Kidney (tissue), 14 donors: Measurements from ENCODE around the gene PRR19. TPM values are rescaled to one million over a fixed set of nuclear protein-coding genes. Genes with fewer than 3 reads are reported as not detected.

Experiments used
- DNase-seq, 5 donors: peaks; one replicate each; pipeline ENCODE4 v3.0.0-alpha.2; 2013 to 2020
- FAIRE-seq: peaks from 2 replicates; lab custom pipeline; 2012; peaks lifted over from hg19 to GRCh38; lab: Jason Lieb, UNC
- H3K27ac ChIP-seq, 2 donors: one replicate each; pipeline ENCODE4 v1.7.0; 2013; ENCODE audit warnings: low read depth in 2 of 2, low read length in 2 of 2, inconsistent platforms in 1 of 2
- H3K27me3 ChIP-seq: one replicate; pipeline ENCODE4 v1.7.1; 2013; ENCODE audit warnings: low read length, inconsistent platforms; ENCODE audit not compliant: control insufficient read depth, insufficient read depth
- H3K36me3 ChIP-seq, 3 donors: one replicate each; pipeline versions ENCODE4 v1.7.0 to v1.7.1; 2013; ENCODE audit warnings: low read length in 3 of 3, control low read depth in 1 of 3, inconsistent platforms in 1 of 3; ENCODE audit not compliant: insufficient read depth in 3 of 3, control insufficient read depth in 2 of 3
- H3K4me1 ChIP-seq, 3 donors: one replicate each; pipeline versions ENCODE4 v1.7.0 to v1.7.1; 2013; ENCODE audit warnings: low read length in 3 of 3, inconsistent platforms in 1 of 3, low read depth in 1 of 3; ENCODE audit not compliant: control insufficient read depth in 2 of 3, insufficient read depth in 2 of 3
- H3K4me3 ChIP-seq, 3 donors: one replicate each; pipeline versions ENCODE4 v1.7.0 to v1.8.1; 2013; ENCODE audit warnings: low read length in 3 of 3, control low read depth in 1 of 3, inconsistent platforms in 1 of 3
- H3K9ac ChIP-seq, 3 donors: one replicate each; pipeline versions ENCODE4 v1.7.0 to v1.7.1; 2013; ENCODE audit warnings: low read length in 3 of 3, control low read depth in 1 of 3, inconsistent platforms in 1 of 3
- H3K9me3 ChIP-seq, 3 donors: one replicate each; pipeline versions ENCODE4 v1.7.0 to v1.7.1; 2013; ENCODE audit warnings: low read length in 3 of 3, control low read depth in 1 of 3, inconsistent platforms in 1 of 3; ENCODE audit not compliant: control insufficient read depth in 2 of 3, insufficient read depth in 1 of 3
- intact Hi-C: fragments of 100-400 bp; cut with DNase I; formaldehyde crosslinking; loops from one replicate; pipeline ENCODE4 v1.11.1; 2022
- polyA plus RNA-seq: library from polyadenylated mRNA; stranded (reverse); fragments of 350-450 nt; fragmentation: Illumina TruSeq; extraction: RNeasy Lipid Tissue Mini Kit (QIAGEN cat#74804); gene quantifications from one replicate; pipeline ENCODE4 v1.2.3, GENCODE V29; 2014; ENCODE audit warnings: low read depth, low replicate concordance; ENCODE audit not compliant: insufficient read depth
- total RNA-seq: library from RNA; stranded (reverse); fragmentation: NEBNext Ultra II Directional; extraction: Animal tissue kit (Norgen Biotek cat#: 25700); gene quantifications from one replicate; pipeline ENCODE4 v1.2.1, GENCODE V29; 2021
- TF ChIP-seq, protein P1 (sequence below): IDR thresholded peaks from 3 replicates; pipeline ENCODE4 v1.5.1; 2012; ENCODE audit warnings: mild to moderate bottlenecking, moderate library complexity, borderline replicate concordance; ENCODE audit not compliant: insufficient read depth; ENCODE audit errors: extremely low read depth
- donor health status: control.
- donor health status: control.
- donor health status: control.
- donor health status: control.
- donor health status: control.
- donor health status: DM: yes; HTN: yes; CAD: no.
- donor health status: Normal renal cell carcinoma (clear cell type).

PRR19 gene
- total and polyA plus RNA-seq, 2 donors from 2014 or later: 0.47 to 0.71 TPM

- Histone ChIP-seq H3K27ac (no peak overlapping the region), H3K4me1 (no peaks in the 10 kb centered on the region), H3K36me3 (no peaks in the 10 kb centered on the region), H3K9ac (no peak overlapping the region), H3K27me3 (no peaks in the 10 kb centered on the region), H3K4me3 (no peak overlapping the region), H3K9me3 (no peaks in the 10 kb centered on the region)
- FAIRE-seq (no peak), DNase-seq (no peak)
- intact Hi-C loops: no loop called here
- TF ChIP-seq, protein P1, sequence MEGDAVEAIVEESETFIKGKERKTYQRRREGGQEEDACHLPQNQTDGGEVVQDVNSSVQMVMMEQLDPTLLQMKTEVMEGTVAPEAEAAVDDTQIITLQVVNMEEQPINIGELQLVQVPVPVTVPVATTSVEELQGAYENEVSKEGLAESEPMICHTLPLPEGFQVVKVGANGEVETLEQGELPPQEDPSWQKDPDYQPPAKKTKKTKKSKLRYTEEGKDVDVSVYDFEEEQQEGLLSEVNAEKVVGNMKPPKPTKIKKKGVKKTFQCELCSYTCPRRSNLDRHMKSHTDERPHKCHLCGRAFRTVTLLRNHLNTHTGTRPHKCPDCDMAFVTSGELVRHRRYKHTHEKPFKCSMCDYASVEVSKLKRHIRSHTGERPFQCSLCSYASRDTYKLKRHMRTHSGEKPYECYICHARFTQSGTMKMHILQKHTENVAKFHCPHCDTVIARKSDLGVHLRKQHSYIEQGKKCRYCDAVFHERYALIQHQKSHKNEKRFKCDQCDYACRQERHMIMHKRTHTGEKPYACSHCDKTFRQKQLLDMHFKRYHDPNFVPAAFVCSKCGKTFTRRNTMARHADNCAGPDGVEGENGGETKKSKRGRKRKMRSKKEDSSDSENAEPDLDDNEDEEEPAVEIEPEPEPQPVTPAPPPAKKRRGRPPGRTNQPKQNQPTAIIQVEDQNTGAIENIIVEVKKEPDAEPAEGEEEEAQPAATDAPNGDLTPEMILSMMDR: no peak
These were observed 9.7 kb downstream of the PRR19 start for GRCh38 chr19:42311657-42312056.

- TF ChIP-seq, protein P1: no peak
- FAIRE-seq: no peak
- Histone ChIP-seq H3K36me3 (no peaks in the 10 kb centered on the region), H3K27me3 (no peaks in the 10 kb centered on the region), H3K4me3 (no peak overlapping the region), H3K27ac (no peak overlapping the region), H3K9me3 (no peaks in the 10 kb centered on the region), H3K4me1 (no peaks in the 10 kb centered on the region), H3K9ac (no peak overlapping the region)
- no peak for DNase-seq
- intact Hi-C loops: no loop called here
These were observed 10.4 kb downstream of the PRR19 start for GRCh38 chr19:42312370-42312769.

- H3K9ac ChIP-seq: no peak within 1 kb of the TSS
- DNase-seq: peak; percentile 64 to 82 (median 77)
These were observed 11.3 kb downstream of the PRR19 start, which contains the start of gene TMEM145 for GRCh38 chr19:42313096-42313839. TSS of gene TMEM145 (plus strand) at chr19:42313309. CDS start at chr19:42313377, 68 bp downstream.

More at GRCh38 chr19:42313096-42313839, 11.3 kb downstream of the PRR19 start, which contains the start of gene TMEM145:
- intact Hi-C loops: no loop called here
- H3K27me3 ChIP-seq: no peaks in the 10 kb centered on the region
- H3K4me3 ChIP-seq: no peak within 1 kb of the TSS
- no peaks in the 10 kb centered on the region for H3K4me1 ChIP-seq
- TF ChIP-seq, protein P1: no peak
- H3K9me3 ChIP-seq: no peaks in the 10 kb centered on the region
- no peak within 1 kb of the TSS for H3K27ac ChIP-seq
- H3K36me3 ChIP-seq: no peaks in the 10 kb centered on the region
- no peak for FAIRE-seq
